ENCODE results near the gene FAM200C. TPM values are rescaled to one million over a fixed set of nuclear protein-coding genes. Genes with fewer than 3 reads are reported as not detected.

FAM200C gene
- total RNA-seq, 1 experiment from 2014 or later, result 4.2 TPM

- Histone ChIP-seq H4K20me1 (ENCODE audit: insufficient read depth) (no peaks in the 10 kb centered on the region), H3K9me3 (ENCODE audit: control insufficient read depth in 1 of 2, insufficient read depth in 1 of 2, low read depth in 1 of 2, low read length in 2 of 2) (no peaks in the 10 kb centered on the region), H3K9me2 (ENCODE audit: insufficient read depth) (no peaks in the 10 kb centered on the region), H3K9ac (ENCODE audit: low read length) (no peak overlapping the region), H3K27ac (ENCODE audit: low read depth, low read length) (no peak overlapping the region), H3K4me1 (ENCODE audit: control insufficient read depth in 1 of 2, insufficient read depth in 2 of 2, low read length in 2 of 2) (peaks cover 0 to 14% of the 10 kb centered on the region in 2 experiments; a peak in 1 of 4 replicates), H3K4me2 (ENCODE audit: low read length) (no peak overlapping the region), H3K27me3 (ENCODE audit: insufficient read depth, low read length) (peaks cover 15% of the 10 kb centered on the region; the same call in 1 of the 2 replicates), H3K36me3 (ENCODE audit: control insufficient read depth in 1 of 2, insufficient read depth in 2 of 2, low read length in 2 of 2) (no peaks in the 10 kb centered on the region), H3K79me2 (ENCODE audit: insufficient read depth, low read length) (no peaks in the 10 kb centered on the region), H2AFZ (ENCODE audit: low read depth, low read length, poor library complexity, severe bottlenecking) (no peak overlapping the region), H3K4me3 (replicated peaks in 1 of 2; ENCODE audit: low read depth in 1 of 2, low read length in 2 of 2) (no peak overlapping the region)
- ChIA-PET POLR2A (no interaction called here), CTCF (no interaction called here), RAD21 (ENCODE audit: low non-redundant PET in 1 of 2, low total read pairs in 2 of 2, uncharacterized antibody in 2 of 2, unreplicated experiment in 2 of 2) (no interaction called here)
- TF ChIP-seq JUND (IDR thresholded peaks at IDR 0.05) (no peak), SP1 (IDR thresholded peaks at IDR 0.05; ENCODE audit: low read depth) (no peak), ELF1 (IDR thresholded peaks at IDR 0.05; ENCODE audit: borderline replicate concordance, low read depth) (no peak)
- TF ChIP-seq, protein P1, sequence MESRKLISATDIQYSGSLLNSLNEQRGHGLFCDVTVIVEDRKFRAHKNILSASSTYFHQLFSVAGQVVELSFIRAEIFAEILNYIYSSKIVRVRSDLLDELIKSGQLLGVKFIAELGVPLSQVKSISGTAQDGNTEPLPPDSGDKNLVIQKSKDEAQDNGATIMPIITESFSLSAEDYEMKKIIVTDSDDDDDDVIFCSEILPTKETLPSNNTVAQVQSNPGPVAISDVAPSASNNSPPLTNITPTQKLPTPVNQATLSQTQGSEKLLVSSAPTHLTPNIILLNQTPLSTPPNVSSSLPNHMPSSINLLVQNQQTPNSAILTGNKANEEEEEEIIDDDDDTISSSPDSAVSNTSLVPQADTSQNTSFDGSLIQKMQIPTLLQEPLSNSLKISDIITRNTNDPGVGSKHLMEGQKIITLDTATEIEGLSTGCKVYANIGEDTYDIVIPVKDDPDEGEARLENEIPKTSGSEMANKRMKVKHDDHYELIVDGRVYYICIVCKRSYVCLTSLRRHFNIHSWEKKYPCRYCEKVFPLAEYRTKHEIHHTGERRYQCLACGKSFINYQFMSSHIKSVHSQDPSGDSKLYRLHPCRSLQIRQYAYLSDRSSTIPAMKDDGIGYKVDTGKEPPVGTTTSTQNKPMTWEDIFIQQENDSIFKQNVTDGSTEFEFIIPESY (IDR thresholded peaks at IDR 0.05; ENCODE audit: extremely low read depth, insufficient replicate concordance, low read length), result no peak
- TF ChIP-seq, protein P2, sequence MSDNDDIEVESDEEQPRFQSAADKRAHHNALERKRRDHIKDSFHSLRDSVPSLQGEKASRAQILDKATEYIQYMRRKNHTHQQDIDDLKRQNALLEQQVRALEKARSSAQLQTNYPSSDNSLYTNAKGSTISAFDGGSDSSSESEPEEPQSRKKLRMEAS (IDR thresholded peaks at IDR 0.05), result no peak
- ATAC-seq, result no peak
- no TSS peak for BruUV-seq (replicated peaks)
- DNase-seq (ENCODE audit: low read depth, low spot score), result no peak
- intact Hi-C loops (cut with micrococcal nuclease), result no loop called here
Observed at GRCh38 chr5:160442824-160443431, 43.1 kb upstream of the FAM200C start.

DNA sequence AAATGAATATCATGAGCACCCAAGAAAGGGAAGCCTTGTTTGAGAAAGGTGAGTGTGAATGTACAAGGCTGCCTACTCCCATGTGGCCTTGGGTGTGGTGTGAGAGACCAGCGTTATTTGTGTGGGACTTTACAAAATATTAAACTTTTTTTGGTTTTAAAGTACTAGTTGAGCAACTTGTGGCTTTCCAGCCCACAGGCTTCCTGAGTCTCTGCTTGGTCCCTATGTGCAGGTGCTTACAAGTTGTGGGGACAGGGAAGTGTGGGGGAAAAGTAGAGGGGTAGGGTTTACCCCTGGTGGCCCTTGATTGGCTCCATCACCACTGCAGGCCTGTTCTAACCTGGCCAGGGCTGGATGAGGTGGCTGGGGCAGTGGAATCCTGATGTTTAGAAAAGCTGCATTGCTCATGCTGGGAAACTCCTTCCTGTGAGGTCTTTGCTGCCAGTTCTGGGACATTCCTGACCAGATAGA, 41.5 kb upstream of the FAM200C start:
- intact Hi-C loops (cut with micrococcal nuclease), result no loop called here
- Histone ChIP-seq H3K9me3 (ENCODE audit: control insufficient read depth in 1 of 2, insufficient read depth in 1 of 2, low read depth in 1 of 2, low read length in 2 of 2) (no peaks in the 10 kb centered on the region), H3K27ac (ENCODE audit: low read depth, low read length) (no peak overlapping the region), H3K4me1 (ENCODE audit: control insufficient read depth in 1 of 2, insufficient read depth in 2 of 2, low read length in 2 of 2) (peaks cover 0 to 15% of the 10 kb centered on the region in 2 experiments; a peak in 1 of 4 replicates), H3K4me3 (replicated peaks in 1 of 2; ENCODE audit: low read depth in 1 of 2, low read length in 2 of 2) (no peak overlapping the region), H4K20me1 (ENCODE audit: insufficient read depth) (no peaks in the 10 kb centered on the region), H3K79me2 (ENCODE audit: insufficient read depth, low read length) (no peaks in the 10 kb centered on the region), H3K4me2 (ENCODE audit: low read length) (no peak overlapping the region), H3K36me3 (ENCODE audit: control insufficient read depth in 1 of 2, insufficient read depth in 2 of 2, low read length in 2 of 2) (no peaks in the 10 kb centered on the region), H2AFZ (ENCODE audit: low read depth, low read length, poor library complexity, severe bottlenecking) (no peak overlapping the region), H3K27me3 (ENCODE audit: insufficient read depth, low read length) (peaks cover 15% of the 10 kb centered on the region; the same call in 1 of the 2 replicates), H3K9me2 (ENCODE audit: insufficient read depth) (no peaks in the 10 kb centered on the region), H3K9ac (ENCODE audit: low read length) (no peak overlapping the region)
- no peak for DNase-seq (ENCODE audit: low read depth, low spot score)
- CTCF ChIA-PET, result no interaction called here
- POLR2A ChIA-PET, result no interaction called here
- TF ChIP-seq, protein P3, sequence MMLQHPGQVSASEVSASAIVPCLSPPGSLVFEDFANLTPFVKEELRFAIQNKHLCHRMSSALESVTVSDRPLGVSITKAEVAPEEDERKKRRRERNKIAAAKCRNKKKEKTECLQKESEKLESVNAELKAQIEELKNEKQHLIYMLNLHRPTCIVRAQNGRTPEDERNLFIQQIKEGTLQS (IDR thresholded peaks at IDR 0.05), result no peak
- TF ChIP-seq YY1 (IDR thresholded peaks at IDR 0.05; ENCODE audit: extremely low read depth, insufficient replicate concordance, low read depth, low read length) (no peak), CBX3 (IDR thresholded peaks at IDR 0.05; ENCODE audit: low read depth) (no peak)
- TF ChIP-seq, protein P1 (IDR thresholded peaks at IDR 0.05; ENCODE audit: extremely low read depth, insufficient replicate concordance, low read length), result no peak
- no TSS peak for BruUV-seq (replicated peaks)
- RAD21 ChIA-PET (ENCODE audit: low non-redundant PET in 1 of 2, low total read pairs in 2 of 2, uncharacterized antibody in 2 of 2, unreplicated experiment in 2 of 2), result no interaction called here
- ATAC-seq, result no peak
